ENCODE measurements around the gene MACROD2. TPM values are rescaled to one million over a fixed set of nuclear protein-coding genes. Genes with fewer than 3 reads are reported as not detected.
A peak's percentile ranks its signal among the peaks of the same experiment; 100 is the strongest.
"Not testable (repeated sequence)": the region's sequence is repeated elsewhere in the genome, so short reads cannot be mapped to it uniquely, and the experiment has no call there.

Gene MACROD2
- total RNA-seq, 1 experiment from 2014 or later, result 3.1 TPM

DNA sequence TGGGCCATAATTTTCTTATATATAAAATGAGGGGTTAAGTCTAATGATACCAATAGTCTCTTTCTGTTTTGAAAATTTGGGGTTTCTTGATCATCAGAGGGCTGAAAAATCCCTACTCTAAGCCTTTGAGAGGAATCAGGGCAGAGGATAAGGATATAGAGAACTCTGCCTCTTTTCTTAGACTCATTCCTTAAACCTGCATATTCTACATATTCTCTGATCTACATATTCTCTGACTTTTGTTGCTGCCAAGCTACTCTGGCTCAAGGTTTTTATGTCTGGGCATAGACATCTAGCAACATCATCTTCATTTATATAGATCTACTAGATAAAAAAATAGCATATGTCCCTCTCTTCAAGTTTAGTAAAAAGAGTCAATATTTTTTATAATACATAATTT, 270.9 kb downstream of the MACROD2 start:
- Mint-ChIP-seq H3K36me3 (ENCODE audit: insufficient read depth, unreplicated experiment) (no peaks in the 10 kb centered on the region), H3K9me3 (ENCODE audit: unreplicated experiment) (no peaks in the 10 kb centered on the region), H3K27ac (ENCODE audit: low read depth, unreplicated experiment) (no peak overlapping the region), H3K27me3 (ENCODE audit: insufficient read depth, unreplicated experiment) (no peaks in the 10 kb centered on the region), H3K4me1 (ENCODE audit: insufficient read depth, unreplicated experiment) (no peaks in the 10 kb centered on the region), H3K4me3 (ENCODE audit: unreplicated experiment) (no peak overlapping the region)
- intact Hi-C loops (cut with micrococcal nuclease), result no loop called here
- no TSS peak for BruUV-seq (replicated peaks)
- TF ChIP-seq, protein P1, sequence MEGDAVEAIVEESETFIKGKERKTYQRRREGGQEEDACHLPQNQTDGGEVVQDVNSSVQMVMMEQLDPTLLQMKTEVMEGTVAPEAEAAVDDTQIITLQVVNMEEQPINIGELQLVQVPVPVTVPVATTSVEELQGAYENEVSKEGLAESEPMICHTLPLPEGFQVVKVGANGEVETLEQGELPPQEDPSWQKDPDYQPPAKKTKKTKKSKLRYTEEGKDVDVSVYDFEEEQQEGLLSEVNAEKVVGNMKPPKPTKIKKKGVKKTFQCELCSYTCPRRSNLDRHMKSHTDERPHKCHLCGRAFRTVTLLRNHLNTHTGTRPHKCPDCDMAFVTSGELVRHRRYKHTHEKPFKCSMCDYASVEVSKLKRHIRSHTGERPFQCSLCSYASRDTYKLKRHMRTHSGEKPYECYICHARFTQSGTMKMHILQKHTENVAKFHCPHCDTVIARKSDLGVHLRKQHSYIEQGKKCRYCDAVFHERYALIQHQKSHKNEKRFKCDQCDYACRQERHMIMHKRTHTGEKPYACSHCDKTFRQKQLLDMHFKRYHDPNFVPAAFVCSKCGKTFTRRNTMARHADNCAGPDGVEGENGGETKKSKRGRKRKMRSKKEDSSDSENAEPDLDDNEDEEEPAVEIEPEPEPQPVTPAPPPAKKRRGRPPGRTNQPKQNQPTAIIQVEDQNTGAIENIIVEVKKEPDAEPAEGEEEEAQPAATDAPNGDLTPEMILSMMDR (IDR thresholded peaks at IDR 0.05; ENCODE audit: unreplicated experiment), result no peak
- POLR2A ChIA-PET, result no interaction called here
- DNase-seq (ENCODE audit: unreplicated experiment), result no peak
- CTCF ChIA-PET, result interaction anchor here (0.6 to 2.0 kb wide), 8 partner anchors 11 to 122 kb away, joined by 3 to 7 read pairs (median 4); no protein-coding TSS in a partner anchor

DNA sequence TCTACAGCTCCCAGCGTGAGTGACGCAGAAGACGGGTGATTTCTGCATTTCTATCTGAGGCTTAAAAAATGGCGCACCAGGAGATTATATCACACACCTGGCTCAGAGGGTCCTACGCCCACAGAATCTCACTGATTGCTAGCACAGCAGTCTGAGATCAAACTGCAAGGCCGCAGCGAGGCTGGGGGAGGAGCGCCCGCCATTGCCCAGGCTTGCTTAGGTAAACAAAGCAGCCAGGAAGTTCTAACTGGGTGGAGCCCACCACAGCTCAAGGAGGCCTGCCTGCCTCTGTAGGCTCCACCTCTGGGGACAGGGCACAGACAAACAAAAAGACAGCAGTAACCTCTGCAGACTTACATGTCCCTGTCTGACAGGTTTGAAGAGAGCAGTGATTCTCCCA, 275.4 kb downstream of the MACROD2 start:
- H3K36me3 Mint-ChIP-seq (ENCODE audit: insufficient read depth, unreplicated experiment); BruUV-seq (replicated peaks); H3K27me3 Mint-ChIP-seq (ENCODE audit: insufficient read depth, unreplicated experiment); H3K27ac Mint-ChIP-seq (ENCODE audit: low read depth, unreplicated experiment); DNase-seq (ENCODE audit: unreplicated experiment); H3K9me3 Mint-ChIP-seq (ENCODE audit: unreplicated experiment); H3K4me3 Mint-ChIP-seq (ENCODE audit: unreplicated experiment); intact Hi-C loops (cut with micrococcal nuclease); H3K4me1 Mint-ChIP-seq (ENCODE audit: insufficient read depth, unreplicated experiment): not testable (repeated sequence)
- ChIA-PET CTCF (interaction anchor here (0.8 kb wide), 1 partner anchor 10 kb away, joined by 5 read pairs; no protein-coding TSS in a partner anchor), POLR2A (interaction anchor here (0.6 to 0.9 kb wide), 4 partner anchors 18 to 1023 kb away, joined by 3 read pairs; no protein-coding TSS in a partner anchor)

DNA sequence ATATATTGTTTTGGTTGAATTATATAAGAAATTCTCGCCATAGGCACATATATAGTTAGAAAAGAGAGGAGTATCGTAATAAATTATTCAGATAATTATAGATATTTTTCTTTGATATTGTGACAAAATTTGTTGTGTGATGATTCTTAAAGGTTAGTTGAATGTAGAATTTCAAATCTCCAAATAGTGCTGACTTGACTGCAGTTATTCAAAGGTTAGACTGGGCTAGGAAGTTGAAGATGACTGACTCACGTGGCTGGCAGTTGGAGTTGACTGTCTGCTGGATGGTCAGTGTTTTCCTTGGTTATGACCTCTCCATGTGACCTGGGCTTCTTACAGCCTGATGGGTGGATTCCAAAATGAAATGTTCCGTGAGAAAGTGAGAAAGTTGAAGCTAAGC, 286.8 kb downstream of the MACROD2 start:
- no TSS peak for BruUV-seq (replicated peaks)
- intact Hi-C loops (cut with micrococcal nuclease), result no loop called here
- DNase-seq (ENCODE audit: unreplicated experiment), result no peak
- Mint-ChIP-seq H3K9me3 (ENCODE audit: unreplicated experiment) (no peaks in the 10 kb centered on the region), H3K36me3 (ENCODE audit: insufficient read depth, unreplicated experiment) (peaks cover 6% of the 10 kb centered on the region), H3K27me3 (ENCODE audit: insufficient read depth, unreplicated experiment) (no peaks in the 10 kb centered on the region), H3K4me1 (ENCODE audit: insufficient read depth, unreplicated experiment) (peaks cover 45% of the 10 kb centered on the region), H3K27ac (ENCODE audit: low read depth, unreplicated experiment) (peak overlapping the region; percentile 85), H3K4me3 (ENCODE audit: unreplicated experiment) (no peak overlapping the region)
- ChIA-PET POLR2A (interaction anchor here (1.4 to 2.4 kb wide), 2 partner anchors 7 to 47 kb away, joined by 3 to 11 read pairs; no protein-coding TSS in a partner anchor), CTCF (interaction anchor here (0.6 to 1.1 kb wide), 2 partner anchors 92 to 243 kb away, joined by 3 to 4 read pairs; no protein-coding TSS in a partner anchor)
- TF ChIP-seq, protein P1 (IDR thresholded peaks at IDR 0.05; ENCODE audit: unreplicated experiment), result no peak

- no TSS peak for BruUV-seq (replicated peaks)
Observed at GRCh38 chr20:14284443-14284842, 289.1 kb downstream of the MACROD2 start.

More at GRCh38 chr20:14284443-14284842, 289.1 kb downstream of the MACROD2 start:
- ChIA-PET POLR2A (interaction anchor here (0.6 to 1.8 kb wide), 21 partner anchors 10 to 678 kb away, joined by 3 to 15 read pairs (median 4); partner anchors contain the start of gene FLRT3), CTCF (interaction anchor here (0.6 to 1.3 kb wide), 5 partner anchors 20 to 53 kb away, joined by 3 to 7 read pairs (median 3); partner anchors contain the start of gene FLRT3)
- Mint-ChIP-seq H3K4me1 (ENCODE audit: insufficient read depth, unreplicated experiment) (peaks cover 43% of the 10 kb centered on the region), H3K4me3 (ENCODE audit: unreplicated experiment) (no peak overlapping the region), H3K27ac (ENCODE audit: low read depth, unreplicated experiment) (peak overlapping the region; percentile 98), H3K36me3 (ENCODE audit: insufficient read depth, unreplicated experiment) (peaks cover 6% of the 10 kb centered on the region), H3K27me3 (ENCODE audit: insufficient read depth, unreplicated experiment) (no peaks in the 10 kb centered on the region), H3K9me3 (ENCODE audit: unreplicated experiment) (no peaks in the 10 kb centered on the region)
- TF ChIP-seq, protein P1 (IDR thresholded peaks at IDR 0.05; ENCODE audit: unreplicated experiment), result no peak
- intact Hi-C loops (cut with micrococcal nuclease), result no loop called here
- DNase-seq (ENCODE audit: unreplicated experiment), result peak; percentile 43

Data from MCF 10A (cell line).